ENCODE data around the gene SELENON.

SELENON gene

DNA sequence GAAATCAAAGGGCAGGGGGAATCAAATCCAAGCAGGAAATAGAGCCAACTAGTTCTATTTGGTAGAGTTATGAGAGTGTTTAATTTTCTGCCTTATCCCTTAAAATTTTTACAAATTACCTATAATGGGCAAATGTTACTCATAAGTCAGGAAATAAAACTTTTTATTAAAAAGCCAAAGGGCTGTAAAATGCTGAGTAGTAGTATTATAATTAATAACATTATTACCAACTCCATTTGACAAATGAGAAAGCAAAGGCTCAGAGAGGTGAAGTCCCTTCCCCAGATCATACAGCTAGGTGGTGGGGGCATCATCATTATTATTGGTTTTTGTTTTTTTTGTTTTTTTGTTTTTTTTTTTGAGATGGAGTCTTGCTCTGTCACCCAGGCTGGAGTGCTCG, 3.4 kb downstream of the SELENON start:
- Histone ChIP-seq H3K9me3 (ENCODE audit: low read length) (no peaks in the 10 kb centered on the region), H3K9ac (ENCODE audit: low read length) (no peak overlapping the region), H4K20me1 (ENCODE audit: insufficient read depth, low read length) (no peaks in the 10 kb centered on the region), H3K4me3 (ENCODE audit: low read depth, low read length, poor library complexity, severe bottlenecking) (no peak overlapping the region), H3K27ac (ENCODE audit: low read depth, low read length, poor library complexity, severe bottlenecking) (no peak overlapping the region), H3F3A (ENCODE audit: insufficient read depth, low read length) (no peaks in the 10 kb centered on the region), H3K4me1 (ENCODE audit: insufficient read depth, low read length, severe bottlenecking) (peaks cover 22% of the 10 kb centered on the region), H3K79me2 (ENCODE audit: insufficient read depth, low read length) (no peaks in the 10 kb centered on the region), H2AFZ (ENCODE audit: low read length) (no peak overlapping the region), H3K4me2 (ENCODE audit: low read length) (peak overlapping the region; percentile 52; the same call in 1 of the 2 replicates), H3K27me3 (ENCODE audit: insufficient read depth, low read length) (no peaks in the 10 kb centered on the region), H3K36me3 (ENCODE audit: insufficient read depth, low read length) (no peaks in the 10 kb centered on the region), H3K9me2 (ENCODE audit: low read depth, low read length) (no peaks in the 10 kb centered on the region)
- TF ChIP-seq, protein P1, sequence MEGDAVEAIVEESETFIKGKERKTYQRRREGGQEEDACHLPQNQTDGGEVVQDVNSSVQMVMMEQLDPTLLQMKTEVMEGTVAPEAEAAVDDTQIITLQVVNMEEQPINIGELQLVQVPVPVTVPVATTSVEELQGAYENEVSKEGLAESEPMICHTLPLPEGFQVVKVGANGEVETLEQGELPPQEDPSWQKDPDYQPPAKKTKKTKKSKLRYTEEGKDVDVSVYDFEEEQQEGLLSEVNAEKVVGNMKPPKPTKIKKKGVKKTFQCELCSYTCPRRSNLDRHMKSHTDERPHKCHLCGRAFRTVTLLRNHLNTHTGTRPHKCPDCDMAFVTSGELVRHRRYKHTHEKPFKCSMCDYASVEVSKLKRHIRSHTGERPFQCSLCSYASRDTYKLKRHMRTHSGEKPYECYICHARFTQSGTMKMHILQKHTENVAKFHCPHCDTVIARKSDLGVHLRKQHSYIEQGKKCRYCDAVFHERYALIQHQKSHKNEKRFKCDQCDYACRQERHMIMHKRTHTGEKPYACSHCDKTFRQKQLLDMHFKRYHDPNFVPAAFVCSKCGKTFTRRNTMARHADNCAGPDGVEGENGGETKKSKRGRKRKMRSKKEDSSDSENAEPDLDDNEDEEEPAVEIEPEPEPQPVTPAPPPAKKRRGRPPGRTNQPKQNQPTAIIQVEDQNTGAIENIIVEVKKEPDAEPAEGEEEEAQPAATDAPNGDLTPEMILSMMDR (IDR thresholded peaks at IDR 0.05; ENCODE audit: low read length): no peak
- no peak for TF ChIP-seq EZH2 (IDR thresholded peaks at IDR 0.05; ENCODE audit: borderline replicate concordance, low read length)

DNA sequence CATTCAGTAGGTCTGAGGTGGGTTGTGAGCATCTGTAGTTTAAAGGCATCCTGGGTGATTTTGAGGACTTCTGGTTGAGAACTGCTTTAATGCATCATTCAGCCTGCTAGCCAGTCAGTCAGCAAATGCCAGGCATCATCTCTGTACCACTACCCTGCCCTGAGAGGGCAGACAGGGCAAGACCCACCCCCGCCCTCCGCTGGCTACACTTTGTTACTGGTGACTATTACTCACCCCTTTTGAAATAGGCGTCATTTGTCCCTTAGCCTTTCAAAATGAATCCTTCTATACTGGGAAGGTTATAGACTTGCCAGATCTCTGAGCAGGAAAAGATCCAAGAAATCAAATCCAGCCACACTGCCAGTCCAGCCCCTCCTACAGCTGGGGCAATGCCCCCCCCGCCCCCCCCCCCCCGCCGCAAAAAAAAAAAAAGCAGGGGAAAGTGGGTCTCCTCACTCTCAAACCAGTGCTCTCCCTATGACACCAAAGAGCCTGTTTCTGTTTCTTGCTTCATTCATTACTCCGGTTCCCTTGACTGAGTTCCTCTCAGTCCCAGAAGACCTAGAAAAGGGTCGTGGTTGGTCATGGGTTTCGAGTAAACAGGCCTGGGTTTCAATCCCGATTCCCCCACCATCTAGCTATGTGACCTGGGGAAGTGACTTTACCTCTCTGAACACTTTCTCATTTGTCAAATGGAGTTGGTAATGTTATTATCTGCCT, 4.4 kb downstream of the SELENON start:
- Histone ChIP-seq H3K27ac (ENCODE audit: low read depth, low read length, poor library complexity, severe bottlenecking) (no peak overlapping the region), H4K20me1 (ENCODE audit: insufficient read depth, low read length) (no peaks in the 10 kb centered on the region), H3F3A (ENCODE audit: insufficient read depth, low read length) (no peaks in the 10 kb centered on the region), H3K9me2 (ENCODE audit: low read depth, low read length) (no peaks in the 10 kb centered on the region), H3K9me3 (ENCODE audit: low read length) (no peaks in the 10 kb centered on the region), H3K27me3 (ENCODE audit: insufficient read depth, low read length) (no peaks in the 10 kb centered on the region), H3K4me1 (ENCODE audit: insufficient read depth, low read length, severe bottlenecking) (peaks cover 26% of the 10 kb centered on the region), H2AFZ (ENCODE audit: low read length) (no peak overlapping the region), H3K79me2 (ENCODE audit: insufficient read depth, low read length) (no peaks in the 10 kb centered on the region), H3K9ac (ENCODE audit: low read length) (no peak overlapping the region), H3K4me2 (ENCODE audit: low read length) (no peak overlapping the region), H3K4me3 (ENCODE audit: low read depth, low read length, poor library complexity, severe bottlenecking) (no peak overlapping the region), H3K36me3 (ENCODE audit: insufficient read depth, low read length) (no peaks in the 10 kb centered on the region)
- no peak for TF ChIP-seq EZH2 (IDR thresholded peaks at IDR 0.05; ENCODE audit: borderline replicate concordance, low read length)
- TF ChIP-seq, protein P1 (IDR thresholded peaks at IDR 0.05; ENCODE audit: low read length): no peak

DNA sequence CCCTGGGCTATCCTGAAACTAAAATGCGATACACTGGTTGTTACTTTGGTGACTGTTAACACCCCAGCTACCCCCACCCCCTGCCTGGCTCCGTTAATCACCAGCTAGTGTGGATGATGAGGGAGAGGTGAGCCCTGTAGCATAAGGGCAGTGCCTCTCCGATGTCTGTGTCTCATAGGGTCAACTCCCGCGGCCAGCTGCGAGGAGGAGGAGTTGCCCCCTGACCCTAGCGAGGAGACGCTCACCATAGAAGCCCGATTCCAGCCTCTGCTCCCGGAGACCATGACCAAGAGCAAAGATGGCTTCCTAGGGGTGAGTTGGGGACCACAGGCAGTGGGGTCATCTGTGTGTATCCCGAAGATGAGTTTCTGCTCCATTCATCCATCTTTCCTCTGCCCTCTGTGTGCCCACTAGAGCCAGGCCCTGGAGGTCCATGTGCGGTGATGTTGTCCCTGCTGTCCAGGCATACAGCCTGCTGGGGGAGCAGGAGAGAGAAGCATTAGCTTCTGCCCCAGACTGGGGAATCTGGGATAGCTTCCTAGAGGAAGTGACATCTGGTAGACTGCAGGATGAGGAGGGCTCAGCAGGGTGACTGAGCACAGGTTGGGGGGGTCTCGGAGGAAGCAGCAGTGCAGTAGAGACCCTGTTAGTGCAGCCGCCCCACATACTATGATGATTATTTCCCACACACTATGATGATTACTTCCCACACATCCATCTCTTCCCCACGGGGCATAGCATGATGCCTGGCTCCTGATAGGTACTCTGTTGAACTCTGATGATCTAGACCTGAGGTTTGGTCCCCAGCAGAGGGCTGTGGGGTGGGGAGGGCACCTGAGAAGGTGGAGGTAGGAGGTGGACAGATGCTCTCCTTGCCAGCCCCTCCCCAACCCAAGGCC, 5.2 kb downstream of the SELENON start:
- Histone ChIP-seq H3K79me2 (ENCODE audit: insufficient read depth, low read length) (no peaks in the 10 kb centered on the region), H3K36me3 (ENCODE audit: insufficient read depth, low read length) (no peaks in the 10 kb centered on the region), H4K20me1 (ENCODE audit: insufficient read depth, low read length) (no peaks in the 10 kb centered on the region), H3K4me3 (ENCODE audit: low read depth, low read length, poor library complexity, severe bottlenecking) (no peak overlapping the region), H3K9me3 (ENCODE audit: low read length) (no peaks in the 10 kb centered on the region), H3K27me3 (ENCODE audit: insufficient read depth, low read length) (no peaks in the 10 kb centered on the region), H3K4me2 (ENCODE audit: low read length) (no peak overlapping the region), H3K27ac (ENCODE audit: low read depth, low read length, poor library complexity, severe bottlenecking) (no peak overlapping the region), H3K4me1 (ENCODE audit: insufficient read depth, low read length, severe bottlenecking) (peaks cover 30% of the 10 kb centered on the region), H3K9ac (ENCODE audit: low read length) (no peak overlapping the region), H3K9me2 (ENCODE audit: low read depth, low read length) (no peaks in the 10 kb centered on the region), H3F3A (ENCODE audit: insufficient read depth, low read length) (no peaks in the 10 kb centered on the region), H2AFZ (ENCODE audit: low read length) (no peak overlapping the region)
- no peak for TF ChIP-seq EZH2 (IDR thresholded peaks at IDR 0.05; ENCODE audit: borderline replicate concordance, low read length)
- TF ChIP-seq, protein P1 (IDR thresholded peaks at IDR 0.05; ENCODE audit: low read length): no peak

Measured in OCI-LY1 (cell line).